ENCODE data around the gene PCDH1. TPM values are rescaled to one million over a fixed set of nuclear protein-coding genes. Genes with fewer than 3 reads are reported as not detected.
A peak's percentile ranks its signal among the peaks of the same experiment; 100 is the strongest.

Gene PCDH1
- total and polyA plus RNA-seq, 10 donors = 0.30 to 11.4 (median 5.3) TPM

DNA sequence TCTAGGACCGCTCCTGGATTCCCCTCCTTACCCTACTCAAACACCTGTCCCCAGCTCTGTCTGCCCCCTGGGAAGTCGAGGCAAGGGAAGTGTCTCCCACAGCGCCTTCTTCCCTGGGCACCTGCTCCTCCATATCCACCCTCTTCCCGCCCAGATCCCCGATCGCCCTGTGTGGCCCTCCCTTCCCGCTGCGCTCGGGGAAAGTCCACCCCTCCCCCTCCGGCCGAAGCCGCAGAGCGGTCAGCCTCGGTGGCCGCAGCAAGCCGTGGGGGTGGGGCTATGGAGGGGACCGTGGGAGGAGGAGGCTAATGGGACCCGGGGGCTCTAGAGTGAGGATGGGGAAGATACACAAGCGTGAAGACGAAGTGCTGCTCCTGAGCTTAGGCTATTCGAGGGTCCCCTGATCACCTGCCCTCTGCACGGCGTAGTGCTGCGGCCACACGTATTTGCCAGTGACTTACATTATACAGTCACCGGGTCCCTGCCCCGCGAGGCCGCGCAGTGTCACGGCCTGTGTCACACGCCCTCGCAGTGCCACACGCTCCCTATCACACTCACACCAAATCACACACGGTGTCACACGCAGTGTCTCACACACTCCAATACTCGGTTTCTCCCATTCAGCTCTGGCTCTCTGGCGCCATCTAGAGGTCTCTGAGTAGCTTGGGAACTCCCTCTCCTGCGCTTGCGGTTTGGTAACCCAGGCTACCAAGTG, 658 bp upstream of the PCDH1 start:
- DNase-seq = peak; percentile 93
- H3K27ac ChIP-seq = peak overlapping the region in 3 of 8 donors; percentile 11 to 42 (median 12)
- H3K4me3 ChIP-seq = peak overlapping the region; percentile 39 to 76 (median 48)
- WGBS, 5 donors = 0 to 2% (median 1%) methylated on average over 30 to 40 of the region's 40 CpGs
- H3K27me3 ChIP-seq (replicated peaks in 1 of 7) = peaks cover 25 to 100% (median 72%) of the 10 kb centered on the region in 7 donors
- H3K9me3 ChIP-seq = no peaks in the 10 kb centered on the region
- no peaks in the 10 kb centered on the region for H3K36me3 ChIP-seq
- TF ChIP-seq POLR2A (IDR thresholded peaks at IDR 0.05) = no peak
- TF ChIP-seq, protein P1, sequence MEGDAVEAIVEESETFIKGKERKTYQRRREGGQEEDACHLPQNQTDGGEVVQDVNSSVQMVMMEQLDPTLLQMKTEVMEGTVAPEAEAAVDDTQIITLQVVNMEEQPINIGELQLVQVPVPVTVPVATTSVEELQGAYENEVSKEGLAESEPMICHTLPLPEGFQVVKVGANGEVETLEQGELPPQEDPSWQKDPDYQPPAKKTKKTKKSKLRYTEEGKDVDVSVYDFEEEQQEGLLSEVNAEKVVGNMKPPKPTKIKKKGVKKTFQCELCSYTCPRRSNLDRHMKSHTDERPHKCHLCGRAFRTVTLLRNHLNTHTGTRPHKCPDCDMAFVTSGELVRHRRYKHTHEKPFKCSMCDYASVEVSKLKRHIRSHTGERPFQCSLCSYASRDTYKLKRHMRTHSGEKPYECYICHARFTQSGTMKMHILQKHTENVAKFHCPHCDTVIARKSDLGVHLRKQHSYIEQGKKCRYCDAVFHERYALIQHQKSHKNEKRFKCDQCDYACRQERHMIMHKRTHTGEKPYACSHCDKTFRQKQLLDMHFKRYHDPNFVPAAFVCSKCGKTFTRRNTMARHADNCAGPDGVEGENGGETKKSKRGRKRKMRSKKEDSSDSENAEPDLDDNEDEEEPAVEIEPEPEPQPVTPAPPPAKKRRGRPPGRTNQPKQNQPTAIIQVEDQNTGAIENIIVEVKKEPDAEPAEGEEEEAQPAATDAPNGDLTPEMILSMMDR (IDR thresholded peaks at IDR 0.05 in 8 of 11, conservative IDR thresholded peaks at IDR 0.05 in 3 of 11) = peak; percentile 88 to 99 (median 96)
- TF ChIP-seq POLR2AphosphoS5 (IDR thresholded peaks at IDR 0.05) = peak in 2 of 3 donors; percentile 51 to 56
- peaks cover 33 to 61% (median 43%) of the 10 kb centered on the region in 6 donors for H3K4me1 ChIP-seq
- intact Hi-C loops (cut with DNase I; ENCODE audit: low total_unique reads) = loop anchor here (5.0 kb wide), 1 partner anchor 177 kb away; no protein-coding TSS in a partner anchor

DNA sequence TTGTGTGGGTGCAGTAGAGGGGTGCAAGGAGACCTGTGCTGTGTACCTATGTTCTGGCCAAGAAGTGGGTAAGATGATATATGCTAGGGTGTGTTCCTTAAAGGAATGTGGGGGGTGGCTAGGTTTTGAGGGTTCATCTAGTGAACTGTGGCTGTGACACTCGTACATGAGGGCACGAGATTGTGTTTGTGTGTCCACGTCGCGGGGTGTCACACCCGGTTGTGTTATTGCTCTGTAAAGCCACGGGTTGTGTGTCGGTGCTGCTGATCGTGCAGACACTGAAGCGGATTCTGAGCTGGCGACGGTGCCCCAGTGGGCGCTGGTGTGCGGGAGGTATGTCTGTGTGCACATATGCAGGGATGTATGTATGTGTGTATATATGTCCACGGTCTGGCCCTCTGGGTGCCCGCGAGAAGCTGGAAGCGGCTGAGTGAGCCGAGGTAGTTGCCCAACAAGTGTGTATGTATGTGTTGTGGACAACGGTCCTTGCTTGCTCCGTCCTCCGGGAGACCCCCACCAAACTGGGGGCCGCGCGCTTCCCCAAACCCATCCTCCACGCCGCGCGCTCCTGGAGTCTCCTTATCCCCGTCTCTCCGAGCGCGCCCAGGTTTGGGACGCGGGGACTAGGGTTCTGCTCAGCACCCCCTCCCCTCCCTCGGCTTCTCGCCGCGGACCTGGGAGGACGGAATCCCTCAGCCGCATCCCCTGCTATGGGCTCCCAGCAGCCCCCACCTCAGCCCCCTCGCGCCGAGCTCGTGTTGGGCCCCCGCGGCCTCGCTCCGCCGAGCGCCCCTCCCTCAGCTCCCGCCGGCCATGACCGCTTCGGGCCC, 639 bp downstream of the PCDH1 start:
- intact Hi-C loops (cut with DNase I; ENCODE audit: low total_unique reads) = loop anchor here (5.0 kb wide), 1 partner anchor 175 kb away; no protein-coding TSS in a partner anchor
- peaks cover 31 to 49% (median 38%) of the 10 kb centered on the region in 6 donors for H3K4me1 ChIP-seq

DNA sequence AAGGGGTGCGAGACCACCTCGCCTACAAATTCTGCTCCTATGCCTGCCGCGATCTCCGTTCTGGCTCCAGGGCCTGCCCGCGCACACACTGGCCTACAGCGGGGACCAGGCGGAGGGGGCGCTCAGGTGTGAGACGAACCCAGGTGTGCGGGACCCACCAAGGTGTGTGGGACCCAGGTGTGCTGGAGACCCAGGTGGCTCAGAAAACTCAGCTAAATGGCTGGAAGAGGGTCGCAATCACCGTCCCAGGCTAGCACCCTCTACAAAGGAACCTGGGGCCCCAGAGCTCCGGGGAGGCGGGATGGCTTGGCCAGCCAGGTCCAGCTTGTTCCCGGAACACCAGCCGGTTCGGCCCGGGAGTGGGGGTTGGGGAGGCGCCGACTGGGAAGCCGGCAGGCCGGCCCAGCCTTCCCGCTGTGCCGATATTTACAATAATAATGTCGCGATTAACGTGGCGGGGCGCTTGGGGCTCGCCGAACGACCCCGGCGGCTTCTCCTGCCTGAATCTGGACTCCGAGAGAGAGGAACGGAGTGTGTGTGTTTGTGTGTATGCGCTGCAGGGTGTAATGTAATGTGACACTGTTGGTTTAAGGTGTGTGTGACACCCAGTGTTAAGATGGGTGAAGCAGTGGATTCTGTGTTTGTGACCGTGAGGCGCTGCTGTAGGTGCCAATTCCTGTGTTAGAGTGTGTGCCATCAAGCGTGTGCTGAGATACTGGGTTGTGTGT, 1.4 kb downstream of the PCDH1 start:
- TF ChIP-seq POLR2AphosphoS5 (IDR thresholded peaks at IDR 0.05) (no peak), POLR2A (IDR thresholded peaks at IDR 0.05) (no peak)
- TF ChIP-seq, protein P1 (IDR thresholded peaks at IDR 0.05 in 8 of 11, conservative IDR thresholded peaks at IDR 0.05 in 3 of 11) = no peak
- H3K4me1 ChIP-seq = peaks cover 31 to 47% (median 37%) of the 10 kb centered on the region in 6 donors
- no peaks in the 10 kb centered on the region for H3K36me3 ChIP-seq
- intact Hi-C loops (cut with DNase I; ENCODE audit: low total_unique reads) = loop anchor here (5.0 kb wide), 1 partner anchor 174 kb away; no protein-coding TSS in a partner anchor
- no peaks in the 10 kb centered on the region for H3K9me3 ChIP-seq
- DNase-seq = peak; percentile 74
- H3K27me3 ChIP-seq (replicated peaks in 1 of 7) = peaks cover 13 to 97% (median 52%) of the 10 kb centered on the region in 7 donors
- H3K4me3 ChIP-seq = peak overlapping the region in 7 of 8 donors; percentile 23 to 76 (median 48)
- WGBS, 5 donors = 4 to 7% (median 4%) methylated on average over 27 to 42 of the region's 42 CpGs
- H3K27ac ChIP-seq = peak overlapping the region in 1 of 8 donors; percentile 10

More for the DNA sequence above, 639 bp downstream of the PCDH1 start:
- WGBS, 5 donors = 2 to 4% (median 2%) methylated on average over 33 to 55 of the region's 55 CpGs
- TF ChIP-seq POLR2AphosphoS5 (IDR thresholded peaks at IDR 0.05) = no peak
- TF ChIP-seq POLR2A (IDR thresholded peaks at IDR 0.05) = no peak
- TF ChIP-seq, protein P1 (IDR thresholded peaks at IDR 0.05 in 8 of 11, conservative IDR thresholded peaks at IDR 0.05 in 3 of 11) = no peak
- H3K4me3 ChIP-seq = peak overlapping the region; percentile 39 to 76 (median 48)
- H3K9me3 ChIP-seq = no peaks in the 10 kb centered on the region
- H3K36me3 ChIP-seq = no peaks in the 10 kb centered on the region
- H3K27ac ChIP-seq = peak overlapping the region in 2 of 8 donors; percentile 3 to 50
- H3K27me3 ChIP-seq (replicated peaks in 1 of 7) = peaks cover 13 to 99% (median 59%) of the 10 kb centered on the region in 7 donors
- DNase-seq = peak; percentile 78
